NCI-H524 treated with DMSO at 0.1 percent for 48 hours (cell line): ENCODE measurements around the gene SPSB3.
"Not testable (repeated sequence)": the region's sequence is repeated elsewhere in the genome, so short reads cannot be mapped to it uniquely, and the experiment has no call there.

Source experiments
- DNase-seq: peaks from one replicate; lab custom pipeline; 2025; lab: John Stamatoyannopoulos, UW

Gene SPSB3

DNA sequence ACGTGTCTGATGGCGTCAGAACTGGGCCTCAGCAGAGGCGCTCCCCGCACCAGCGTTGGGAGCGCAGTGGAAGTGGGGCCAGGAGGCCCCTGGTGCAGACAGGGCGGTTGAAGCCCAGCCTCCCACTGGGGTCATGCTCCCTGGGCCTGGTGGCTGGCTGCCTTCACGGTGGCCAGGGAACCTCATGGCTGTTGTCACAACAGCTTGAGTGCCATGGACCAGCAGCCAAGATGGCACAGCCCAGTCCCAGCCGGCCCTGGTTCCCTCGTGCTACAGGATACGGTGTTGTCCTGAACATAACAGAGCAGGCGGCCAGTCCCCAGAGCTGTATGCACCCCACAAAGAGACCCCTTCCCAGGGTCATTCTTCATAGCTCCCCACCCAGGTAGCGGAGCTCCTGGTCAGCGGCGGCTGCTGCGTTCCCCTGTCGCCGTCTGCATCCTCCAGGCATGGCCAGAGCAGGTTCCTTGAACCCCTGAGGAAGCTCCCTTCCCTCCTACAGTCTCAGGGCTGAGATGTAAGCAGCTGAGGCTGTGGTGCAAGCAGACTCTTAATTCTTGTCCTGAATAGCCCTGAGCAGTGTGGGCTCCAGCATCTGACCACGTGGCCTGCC lies 40.7 kb downstream of the SPSB3 start:
- DNase-seq = no peak

GRCh38 chr16:1740781-1741490 lies 41.4 kb downstream of the SPSB3 start:
- no peak for DNase-seq

GRCh38 chr16:1740234-1740633 lies 42.1 kb downstream of the SPSB3 start:
- DNase-seq = no peak

DNA sequence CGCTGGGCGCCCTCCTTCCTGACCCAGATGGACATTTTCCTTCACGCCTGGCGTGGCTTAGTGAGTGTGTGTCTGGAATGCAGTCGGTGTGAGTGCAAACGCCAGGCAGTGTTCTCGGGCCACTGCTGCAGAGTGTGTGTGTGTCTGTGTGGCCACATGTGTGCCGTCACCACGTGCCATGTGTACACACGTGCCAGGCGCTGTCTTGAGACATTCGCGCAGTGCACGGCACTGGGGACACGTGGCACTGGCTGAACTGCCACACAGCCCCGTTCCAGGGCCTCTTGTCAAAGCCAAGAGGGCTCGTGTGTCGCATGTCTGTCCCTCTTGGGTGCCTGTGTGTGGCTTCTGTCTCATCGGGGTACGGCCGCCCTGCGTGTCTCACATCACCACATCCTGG lies 47.6 kb downstream of the SPSB3 start:
- DNase-seq = no peak

DNA sequence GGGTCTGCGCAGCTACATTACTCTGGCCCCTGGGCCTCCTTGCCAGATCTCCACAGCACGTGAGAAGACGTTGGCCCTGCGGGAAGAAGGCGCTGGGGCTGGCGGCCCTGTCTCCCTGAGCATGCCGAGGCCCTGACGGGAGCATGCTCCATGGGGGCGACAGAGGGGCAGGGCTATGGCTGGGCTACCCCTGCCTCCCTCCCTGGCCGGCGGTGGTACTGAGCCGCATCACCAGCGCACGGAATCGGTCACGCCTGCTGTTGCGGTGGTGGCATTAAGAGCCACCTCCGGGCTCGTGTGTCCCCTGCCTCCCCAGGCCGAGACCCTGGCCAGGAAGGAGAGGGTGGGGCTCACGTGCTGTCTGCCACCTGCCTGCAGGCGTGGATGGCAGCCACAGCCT lies 48.2 kb downstream of the SPSB3 start:
- DNase-seq = no peak

DNA sequence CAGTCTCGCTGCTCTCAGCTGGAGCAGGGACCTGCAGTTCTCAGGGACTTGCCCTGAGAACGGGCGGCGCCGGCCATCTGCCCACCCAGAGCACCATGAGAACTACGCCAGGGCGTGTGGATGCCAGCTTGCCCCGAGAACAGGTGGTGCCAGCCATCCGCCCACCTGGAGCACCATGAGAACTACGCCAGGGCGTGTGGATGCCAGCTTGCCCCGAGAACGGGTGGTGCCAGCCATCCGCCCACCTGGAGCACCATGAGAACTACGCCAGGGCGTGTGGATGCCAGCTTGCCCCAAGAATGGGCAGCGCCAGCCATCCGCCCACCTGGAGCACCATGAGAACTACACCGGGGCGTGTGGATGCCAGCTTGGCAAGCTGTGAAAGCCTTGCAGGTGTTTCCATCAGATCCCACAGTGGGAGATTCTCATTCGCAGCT lies 49.8 kb downstream of the SPSB3 start:
- not testable (repeated sequence) for DNase-seq

DNA sequence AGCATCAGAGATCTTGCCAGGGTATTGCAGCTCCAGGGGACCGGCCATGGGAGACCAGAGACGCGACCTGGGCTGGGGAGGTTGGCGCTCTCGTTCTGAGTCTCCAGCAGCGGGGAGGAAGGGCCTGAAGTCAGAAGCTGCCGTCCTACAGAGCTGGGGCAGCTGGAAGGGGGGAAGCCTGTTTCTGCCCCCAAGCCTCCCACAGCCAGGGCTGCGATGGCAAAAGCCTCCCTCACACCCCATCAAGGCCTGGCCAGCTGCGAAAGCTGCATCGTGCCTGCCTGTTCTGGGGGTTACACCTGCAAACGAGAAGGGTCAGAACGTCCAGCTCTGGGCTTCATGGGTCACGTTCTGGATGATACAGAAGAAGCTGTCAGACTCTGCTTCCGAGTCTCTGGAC lies 50.3 kb downstream of the SPSB3 start:
- DNase-seq = no peak

DNA sequence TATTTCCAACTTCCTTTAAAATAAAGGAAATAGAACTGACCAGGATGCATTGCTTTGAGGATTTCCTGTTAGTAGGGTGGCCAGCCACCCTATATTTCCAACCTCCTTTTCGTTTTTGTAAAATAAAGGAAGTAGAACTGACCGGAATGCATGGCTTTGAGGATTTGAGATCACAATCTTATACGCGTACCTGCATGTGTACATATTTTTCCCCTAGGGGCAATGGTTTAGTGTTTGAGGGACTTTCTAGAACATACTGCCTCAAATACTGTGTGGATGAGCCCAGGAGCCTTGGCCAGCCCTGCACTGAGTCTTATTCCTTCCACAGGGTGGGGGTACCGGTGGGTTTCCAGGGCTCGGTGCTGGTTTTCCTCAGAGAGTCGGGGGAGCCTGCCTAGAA lies 50.8 kb downstream of the SPSB3 start:
- no peak for DNase-seq

- DNase-seq = no peak
Observed at GRCh38 chr16:1731073-1731472, 51.3 kb downstream of the SPSB3 start.

DNA sequence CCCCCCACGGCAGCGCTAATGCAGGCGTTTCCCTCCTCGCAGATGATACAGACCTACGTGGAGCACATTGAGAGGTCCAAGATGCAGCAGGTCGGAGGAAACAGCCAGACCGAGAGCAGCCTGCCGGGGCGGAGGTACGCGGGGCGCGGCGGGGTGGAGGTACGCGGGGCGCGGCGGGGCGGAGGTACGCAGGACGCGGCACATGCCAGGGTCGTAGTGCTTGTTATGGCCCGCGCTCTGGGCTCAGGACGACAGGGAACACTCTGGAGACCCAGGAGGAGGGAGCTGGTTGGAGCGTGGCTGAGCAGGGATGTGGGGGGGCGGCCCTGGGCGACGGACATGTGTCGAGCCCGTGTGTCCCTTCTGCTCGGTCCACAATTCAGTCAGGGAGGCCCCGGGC lies 52.9 kb downstream of the SPSB3 start:
- no peak for DNase-seq

GRCh38 chr16:1729026-1729425 lies 53.3 kb downstream of the SPSB3 start:
- no peak for DNase-seq

GRCh38 chr16:1727651-1728624 lies 54.4 kb downstream of the SPSB3 start:
- DNase-seq = no peak
